BLaER1 (cell line): ENCODE measurements around the gene CCND3.
A peak's percentile ranks its signal among the peaks of the same experiment; 100 is the strongest.
"Not testable (repeated sequence)": the region's sequence is repeated elsewhere in the genome, so short reads cannot be mapped to it uniquely, and the experiment has no call there.

Experiments
- H3K27ac ChIP-seq: shearing (Covaris generic); formaldehyde crosslinking; 2 replicates; pipeline ENCODE4 v1.8.1; 2022
- H3K27me3 ChIP-seq: shearing (Covaris generic); formaldehyde crosslinking; 2 replicates; pipeline ENCODE4 v1.8.1; 2022
- H3K36me3 ChIP-seq: shearing (Covaris generic); formaldehyde crosslinking; 2 replicates; pipeline ENCODE4 v1.8.1; 2022
- H3K4me1 ChIP-seq: shearing (Covaris generic); formaldehyde crosslinking; 2 replicates; pipeline ENCODE4 v1.8.1; 2022
- H3K4me2 ChIP-seq: shearing (Covaris generic); formaldehyde crosslinking; 2 replicates; pipeline ENCODE4 v1.8.1; 2022
- H3K4me3 ChIP-seq: shearing (Covaris generic); formaldehyde crosslinking; 2 replicates; pipeline ENCODE4 v1.8.1; 2022
- H3K9ac ChIP-seq: shearing (Covaris generic); formaldehyde crosslinking; 2 replicates; pipeline ENCODE4 v1.8.1; 2022
- H3K9me3 ChIP-seq: shearing (Covaris generic); formaldehyde crosslinking; 2 replicates; pipeline ENCODE4 v1.8.1; 2022
- H4K20me1 ChIP-seq: shearing (Covaris generic); formaldehyde crosslinking; 2 replicates; pipeline ENCODE4 v1.8.1; 2022
- Cebpa-rat ChIP-seq: shearing (Covaris generic); IDR thresholded peaks from 2 replicates; pipeline ENCODE4 v1.8.1; 2022

The CCND3 gene

DNA sequence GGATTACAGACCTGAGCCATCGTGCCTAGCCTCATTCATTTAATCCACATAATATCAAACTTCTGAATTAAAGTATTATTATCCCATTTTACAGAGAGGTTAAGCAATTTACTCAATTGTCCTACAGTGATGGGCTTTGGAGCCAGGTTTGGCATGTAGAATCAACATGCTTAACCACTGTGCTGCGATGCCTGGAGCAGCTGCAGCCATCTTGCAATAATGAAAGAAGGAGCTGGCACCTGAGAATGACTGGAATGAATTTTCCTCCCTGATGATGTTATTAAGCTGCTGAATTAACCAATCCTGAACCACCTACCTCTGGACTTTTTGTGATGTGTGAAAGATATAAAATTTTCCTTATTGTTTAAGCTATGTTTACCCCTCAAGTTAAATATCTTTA is 13.1 kb upstream of the CCND3 start:
- Histone ChIP-seq H3K9me3 (no peaks in the 10 kb centered on the region), H3K27ac (no peak overlapping the region), H4K20me1 (no peaks in the 10 kb centered on the region; the same call in 1 of the 2 replicates), H3K4me1 (no peaks in the 10 kb centered on the region), H3K9ac (no peak overlapping the region), H3K4me3 (no peak overlapping the region), H3K36me3 (peaks cover 62% of the 10 kb centered on the region), H3K27me3 (no peaks in the 10 kb centered on the region), H3K4me2 (no peak overlapping the region)
- TF ChIP-seq Cebpa-rat, result no peak

DNA sequence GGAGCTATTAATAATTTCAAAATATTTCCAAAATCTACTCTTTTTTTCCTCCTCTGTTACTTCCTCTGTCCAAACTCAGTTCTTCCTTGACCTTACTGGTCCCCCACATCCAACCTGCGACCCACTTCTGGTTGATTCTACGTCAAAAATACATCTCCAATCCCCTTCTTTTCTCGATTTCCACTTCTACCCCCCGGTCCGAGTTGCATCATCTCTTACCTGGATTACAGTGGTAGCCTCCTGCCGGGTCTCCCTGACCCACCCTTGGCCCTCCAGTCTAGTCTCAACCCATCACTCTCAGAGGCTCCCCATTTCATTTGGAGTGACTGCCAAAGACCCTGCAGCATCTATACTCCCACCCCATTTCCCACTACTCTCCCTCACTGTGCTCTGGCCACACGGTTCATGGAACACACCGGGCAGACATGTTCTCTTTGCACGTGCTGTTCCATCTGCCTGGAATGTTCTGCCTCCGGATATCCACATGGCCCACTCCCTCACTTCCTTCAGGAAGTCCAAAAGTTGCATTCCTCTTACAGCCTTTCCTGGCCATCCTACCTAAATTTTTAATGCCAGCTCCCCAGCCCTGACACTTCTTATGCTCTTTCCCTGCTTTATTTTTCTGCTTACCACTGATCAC is 6.1 kb upstream of the CCND3 start:
- H3K27ac ChIP-seq, result no peak overlapping the region
- H3K4me1 ChIP-seq, result peaks cover 36% of the 10 kb centered on the region
- H3K27me3 ChIP-seq, result no peaks in the 10 kb centered on the region
- no peak overlapping the region for H3K4me2 ChIP-seq
- H3K36me3 ChIP-seq, result peaks cover 26% of the 10 kb centered on the region; the same call in 1 of the 2 replicates
- no peak overlapping the region for H3K9ac ChIP-seq
- no peak for TF ChIP-seq Cebpa-rat
- H3K9me3 ChIP-seq, result no peaks in the 10 kb centered on the region
- H3K4me3 ChIP-seq, result no peak overlapping the region
- H4K20me1 ChIP-seq, result no peaks in the 10 kb centered on the region; the same call in 1 of the 2 replicates

DNA sequence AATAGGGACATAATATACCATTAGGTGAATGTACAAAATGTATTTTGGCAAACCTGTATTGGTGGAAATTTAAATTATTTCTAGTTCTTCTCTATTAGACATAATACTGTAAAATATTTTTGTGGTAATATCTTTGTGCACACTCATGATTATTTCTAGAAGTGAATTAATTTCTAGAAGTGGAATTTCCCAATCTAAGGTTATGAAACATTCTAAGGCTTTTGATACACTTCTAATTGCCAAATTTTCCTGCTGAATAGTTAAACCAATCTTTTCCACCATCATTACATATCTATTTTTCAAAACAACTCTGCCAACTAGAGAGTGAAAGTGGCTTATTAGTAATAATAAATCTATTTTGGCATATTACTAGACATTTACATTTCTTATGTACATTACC is 1.8 kb upstream of the CCND3 start:
- Histone ChIP-seq H3K4me1 (peaks cover 47% of the 10 kb centered on the region), H4K20me1 (peaks cover 12% of the 10 kb centered on the region), H3K27me3 (no peaks in the 10 kb centered on the region), H3K36me3 (peaks cover 35% of the 10 kb centered on the region), H3K27ac (no peak overlapping the region), H3K9ac (no peak overlapping the region), H3K4me3 (no peak overlapping the region), H3K9me3 (no peaks in the 10 kb centered on the region), H3K4me2 (no peak overlapping the region)
- no peak for TF ChIP-seq Cebpa-rat

DNA sequence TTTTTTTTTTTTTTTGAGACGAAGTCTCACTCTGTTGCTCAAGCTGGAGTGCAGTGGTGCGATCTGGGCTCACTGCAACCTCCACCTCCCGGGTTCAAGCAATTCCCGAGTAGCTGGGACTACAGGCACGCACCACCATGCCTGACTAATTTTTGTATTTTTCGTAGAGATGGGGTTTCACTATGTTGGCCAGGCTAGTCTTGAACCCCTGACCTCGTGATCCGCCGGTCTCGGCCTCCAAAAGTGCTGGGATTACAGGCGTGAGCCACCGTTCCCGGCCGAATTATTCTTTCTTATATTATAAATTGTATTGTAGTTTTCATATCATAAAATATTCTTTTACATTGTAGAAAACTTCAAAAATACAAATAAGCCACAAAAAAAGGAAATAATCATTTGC is 1.3 kb upstream of the CCND3 start:
- peaks cover 17% of the 10 kb centered on the region for H4K20me1 ChIP-seq
- peak overlapping the region; percentile 98 for H3K4me2 ChIP-seq
- peak overlapping the region; percentile 98; the same call in 1 of the 2 replicates for H3K4me3 ChIP-seq
- H3K36me3 ChIP-seq, result peaks cover 39% of the 10 kb centered on the region
- not testable (repeated sequence) for H3K9me3 ChIP-seq, H3K27me3 ChIP-seq
- peak overlapping the region; percentile 100 for H3K9ac ChIP-seq
- peaks cover 53% of the 10 kb centered on the region for H3K4me1 ChIP-seq
- peak overlapping the region; percentile 99 for H3K27ac ChIP-seq

DNA sequence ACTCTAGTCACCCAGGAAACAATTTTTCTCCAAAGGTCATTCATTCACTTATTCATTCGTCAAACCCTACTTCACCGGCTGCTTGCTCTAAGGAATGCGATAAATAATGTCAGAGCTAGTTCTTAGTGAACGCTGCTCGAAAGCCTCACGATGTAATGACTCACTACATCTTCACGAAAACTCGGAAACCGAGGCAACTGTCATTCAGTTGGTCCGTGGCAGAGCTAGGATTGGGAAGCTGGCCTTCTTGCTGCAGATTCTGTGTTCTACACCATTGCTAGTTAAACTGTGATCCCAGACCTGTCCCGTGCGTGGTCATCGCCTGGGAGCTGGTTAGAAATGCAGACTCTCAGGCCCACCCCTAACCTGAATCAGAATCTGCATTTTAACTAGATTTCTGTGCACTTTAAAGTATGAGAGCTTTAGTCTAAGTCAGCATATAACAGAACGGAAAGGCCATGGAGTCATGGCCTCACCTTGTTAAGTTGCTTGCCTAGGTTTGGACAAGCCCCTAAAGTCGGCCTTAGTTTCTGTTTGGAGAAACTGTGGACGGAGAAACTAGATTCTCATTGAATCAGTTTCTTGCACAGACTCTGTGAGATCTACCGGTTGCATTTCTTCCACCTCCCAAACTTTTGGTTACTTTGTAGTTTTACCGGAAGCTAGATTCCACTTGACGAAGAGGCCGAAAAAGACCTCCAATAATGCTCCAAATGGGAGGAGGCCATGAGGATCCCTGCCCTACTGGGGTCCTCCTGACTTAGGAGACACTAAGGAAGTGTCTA is 651 bp upstream of the CCND3 start:
- Histone ChIP-seq H4K20me1 (peaks cover 23% of the 10 kb centered on the region), H3K27me3 (no peaks in the 10 kb centered on the region), H3K4me1 (peaks cover 59% of the 10 kb centered on the region), H3K4me2 (peak overlapping the region; percentile 98), H3K36me3 (peaks cover 42% of the 10 kb centered on the region), H3K9me3 (no peaks in the 10 kb centered on the region), H3K27ac (peak overlapping the region; percentile 99), H3K9ac (peak overlapping the region; percentile 100), H3K4me3 (peak overlapping the region; percentile 98)
- no peak for TF ChIP-seq Cebpa-rat

DNA sequence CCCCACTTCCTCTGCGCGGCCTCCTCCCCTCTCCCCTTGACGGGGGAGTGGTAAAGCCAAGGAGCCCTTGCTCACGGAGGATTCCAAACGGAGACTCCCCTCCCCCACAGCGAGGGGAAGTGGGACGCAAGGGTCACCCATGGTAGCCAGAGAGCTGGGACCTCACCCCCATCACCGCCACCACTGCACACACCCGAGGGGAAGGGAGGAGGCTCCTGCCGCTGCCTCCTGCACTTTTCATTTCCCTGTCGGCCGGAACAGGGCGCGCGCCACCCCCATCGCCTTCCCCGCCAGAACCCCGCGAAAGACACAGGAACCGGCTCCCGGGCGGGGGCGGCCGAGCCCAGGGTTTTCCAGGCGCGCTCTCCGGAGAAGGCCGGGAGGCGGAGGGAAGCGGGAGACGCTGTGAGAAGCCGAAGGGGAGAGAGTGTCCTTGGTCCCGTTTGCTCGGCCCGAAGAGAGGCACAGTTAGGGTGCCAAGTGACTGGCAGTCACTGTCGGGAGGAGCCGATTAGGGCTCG is 789 bp downstream of the CCND3 start:
- Histone ChIP-seq H3K4me3 (peak overlapping the region; percentile 98), H3K27me3 (no peaks in the 10 kb centered on the region)

DNA sequence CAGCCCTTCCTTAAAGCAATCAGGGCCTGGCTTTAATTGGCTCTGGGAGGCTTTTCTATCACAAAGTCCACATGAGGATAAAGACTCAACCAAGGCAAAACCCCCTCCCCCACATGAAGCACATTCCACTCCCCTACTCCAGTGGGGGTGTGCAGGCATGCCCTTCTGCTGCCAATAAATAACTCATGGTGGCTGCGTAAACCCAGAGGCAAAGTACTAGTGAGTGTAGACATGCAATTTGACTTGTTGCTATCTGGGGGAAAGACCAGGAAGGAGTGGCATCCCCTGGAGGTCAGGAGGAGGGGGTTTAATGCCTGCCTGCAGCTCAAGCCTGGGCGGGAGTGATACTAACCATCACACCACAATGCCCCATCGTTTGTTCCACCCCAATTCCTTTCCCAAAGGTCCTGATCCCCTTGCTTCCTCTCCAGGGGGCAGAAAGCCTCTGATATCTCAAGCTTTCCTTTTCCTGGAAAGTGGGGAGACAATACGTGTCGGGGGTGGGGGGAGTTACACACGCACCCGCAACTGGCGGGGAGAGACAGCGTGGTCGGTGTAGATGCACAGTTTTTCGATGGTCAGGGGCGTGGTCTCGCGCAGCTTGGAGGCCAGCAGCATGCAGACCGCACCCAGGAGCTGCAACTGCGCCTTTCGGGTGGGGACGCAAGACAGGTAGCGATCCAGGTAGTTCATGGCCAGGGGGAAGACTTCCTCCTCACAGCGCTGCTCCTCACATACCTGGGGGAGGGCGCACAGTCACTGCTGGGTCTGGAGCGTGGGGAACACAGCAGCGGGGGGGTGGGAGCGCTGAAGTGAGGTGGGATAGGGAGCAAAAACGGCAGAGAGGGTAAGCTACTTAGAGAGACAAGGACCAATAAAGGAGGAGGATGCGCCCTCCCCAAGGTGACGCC is 1.5 kb downstream of the CCND3 start:
- peaks cover 63% of the 10 kb centered on the region for H3K36me3 ChIP-seq
- no peak for TF ChIP-seq Cebpa-rat
- peaks cover 45% of the 10 kb centered on the region for H4K20me1 ChIP-seq
- peak overlapping the region; percentile 99 for H3K27ac ChIP-seq
- H3K27me3 ChIP-seq, result no peaks in the 10 kb centered on the region
- peak overlapping the region; percentile 98 for H3K4me3 ChIP-seq
- peak overlapping the region; percentile 98 for H3K4me2 ChIP-seq
- H3K4me1 ChIP-seq, result peaks cover 69% of the 10 kb centered on the region
- H3K9me3 ChIP-seq, result no peaks in the 10 kb centered on the region
- H3K9ac ChIP-seq, result peak overlapping the region; percentile 100

More for the DNA sequence above, 789 bp downstream of the CCND3 start:
- H3K4me2 ChIP-seq, result peak overlapping the region; percentile 98
- TF ChIP-seq Cebpa-rat, result no peak
- peaks cover 38% of the 10 kb centered on the region for H4K20me1 ChIP-seq
- peaks cover 56% of the 10 kb centered on the region for H3K36me3 ChIP-seq
- H3K9ac ChIP-seq, result peak overlapping the region; percentile 100
- H3K27ac ChIP-seq, result peak overlapping the region; percentile 99
- peaks cover 69% of the 10 kb centered on the region for H3K4me1 ChIP-seq
- H3K9me3 ChIP-seq, result no peaks in the 10 kb centered on the region

DNA sequence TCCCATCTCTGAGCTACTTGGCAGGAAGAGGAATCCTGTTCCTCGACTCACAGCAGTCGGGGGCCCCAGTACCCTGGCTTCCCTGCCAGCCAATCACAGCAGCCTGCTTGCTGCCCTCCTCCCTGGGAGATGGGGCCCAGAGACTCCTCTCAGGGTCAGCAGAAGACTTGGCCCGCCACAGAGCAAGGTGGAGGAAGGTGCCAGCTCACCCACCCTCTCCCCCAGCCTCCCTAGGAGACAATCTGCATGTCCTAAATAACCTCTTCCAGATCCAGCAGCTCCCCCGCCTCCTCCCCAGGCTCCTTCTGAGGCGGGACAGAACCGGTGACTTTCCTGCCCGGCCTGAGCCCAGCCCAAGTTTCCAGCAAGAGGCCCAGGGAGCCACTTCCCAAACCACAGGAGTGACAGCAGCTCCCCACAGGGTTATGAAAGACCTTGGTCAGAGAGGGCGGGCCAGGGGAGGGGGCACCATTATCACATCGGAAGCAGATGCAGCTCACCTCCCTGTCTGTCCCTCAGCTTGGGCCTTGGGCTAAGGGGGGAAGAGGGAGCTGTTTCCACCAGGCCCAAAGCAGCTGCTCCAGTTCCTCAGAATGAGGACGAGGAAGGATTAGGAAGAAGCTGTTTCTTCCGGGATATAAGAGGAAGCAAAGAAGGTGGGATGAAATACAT is 2.3 kb downstream of the CCND3 start:
- H3K27me3 ChIP-seq, result no peaks in the 10 kb centered on the region
- peak overlapping the region; percentile 98 for H3K4me2 ChIP-seq
- H3K36me3 ChIP-seq, result peaks cover 71% of the 10 kb centered on the region
- H3K9me3 ChIP-seq, result no peaks in the 10 kb centered on the region
- H3K9ac ChIP-seq, result peak overlapping the region; percentile 100
- TF ChIP-seq Cebpa-rat, result peak; percentile 43; the same call in 1 of the 2 replicates
- H3K4me3 ChIP-seq, result peak overlapping the region; percentile 98
- peak overlapping the region; percentile 99 for H3K27ac ChIP-seq
- peaks cover 53% of the 10 kb centered on the region for H4K20me1 ChIP-seq
- H3K4me1 ChIP-seq, result peaks cover 69% of the 10 kb centered on the region

DNA sequence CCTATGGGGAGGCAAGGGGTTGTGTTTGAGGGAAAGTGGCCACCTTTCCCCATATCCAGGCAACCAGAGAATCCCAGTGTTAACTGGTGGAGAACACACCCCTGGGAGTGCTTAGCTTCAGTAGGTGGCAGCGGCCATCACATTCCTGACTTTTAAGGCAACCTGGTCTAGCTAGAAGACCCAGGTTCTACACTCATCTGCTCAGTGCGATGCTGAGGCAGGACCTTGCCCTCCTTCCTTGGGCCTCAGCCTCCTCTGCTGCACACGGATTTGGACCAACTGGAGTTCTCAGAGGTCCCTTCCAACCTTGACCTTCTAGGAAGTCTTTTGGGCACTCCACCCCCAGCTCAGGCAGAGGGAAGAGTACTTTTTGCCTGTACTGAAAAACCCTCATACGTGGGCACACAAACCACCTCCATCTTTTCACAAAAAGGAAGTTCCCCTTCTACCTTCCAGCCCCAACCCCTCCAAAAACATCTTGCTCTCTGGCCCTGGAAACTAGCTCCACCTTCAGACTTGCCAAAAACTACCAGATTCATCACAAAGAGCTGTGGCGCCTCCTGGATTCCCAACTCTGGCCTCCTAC is 2.9 kb downstream of the CCND3 start:
- TF ChIP-seq Cebpa-rat, result no peak
- peaks cover 78% of the 10 kb centered on the region for H3K36me3 ChIP-seq
- peak overlapping the region; percentile 99 for H3K27ac ChIP-seq
- H3K9ac ChIP-seq, result peak overlapping the region; percentile 100
- no peaks in the 10 kb centered on the region for H3K9me3 ChIP-seq
- no peaks in the 10 kb centered on the region for H3K27me3 ChIP-seq
- peak overlapping the region; percentile 98 for H3K4me3 ChIP-seq
- H3K4me1 ChIP-seq, result peaks cover 69% of the 10 kb centered on the region
- peak overlapping the region; percentile 98 for H3K4me2 ChIP-seq
- peaks cover 59% of the 10 kb centered on the region for H4K20me1 ChIP-seq
